NCI-H748 (cell line): Measurements from ENCODE around the gene LYL1.

Experiments used
- DNase-seq: peaks from one replicate; lab custom pipeline; 2025; ENCODE audit not compliant: unreplicated experiment; lab: John Stamatoyannopoulos, UW

Gene LYL1

GRCh38 chr19:13109361-13110098 lies 6.9 kb upstream of the LYL1 start:
- no peak for DNase-seq

- DNase-seq = no peak
These were observed 2.4 kb upstream of the LYL1 start for GRCh38 chr19:13104848-13105711.

- DNase-seq = no peak
These were observed 1.7 kb upstream of the LYL1 start for GRCh38 chr19:13104360-13104847.

GRCh38 chr19:13103581-13104359 lies 1.1 kb upstream of the LYL1 start:
- DNase-seq = no peak

DNA sequence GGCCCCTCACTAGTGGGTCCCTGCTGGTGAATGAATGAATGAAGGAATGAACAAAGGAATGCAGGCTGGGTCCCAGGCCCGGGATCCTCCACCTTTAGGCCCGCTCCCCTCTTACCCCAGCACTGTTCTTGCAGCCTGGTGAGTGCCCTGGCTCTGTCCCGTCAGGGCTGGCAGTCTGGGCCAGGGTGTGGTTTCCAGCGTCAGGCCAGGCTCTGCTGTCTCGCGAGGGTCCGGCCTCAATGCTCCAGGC lies 317 bp downstream of the LYL1 start:
- DNase-seq = no peak

GRCh38 chr19:13101590-13102415 lies 855 bp downstream of the LYL1 start:
- DNase-seq = no peak

GRCh38 chr19:13100841-13101589 lies 1.6 kb downstream of the LYL1 start:
- DNase-seq = no peak

DNA sequence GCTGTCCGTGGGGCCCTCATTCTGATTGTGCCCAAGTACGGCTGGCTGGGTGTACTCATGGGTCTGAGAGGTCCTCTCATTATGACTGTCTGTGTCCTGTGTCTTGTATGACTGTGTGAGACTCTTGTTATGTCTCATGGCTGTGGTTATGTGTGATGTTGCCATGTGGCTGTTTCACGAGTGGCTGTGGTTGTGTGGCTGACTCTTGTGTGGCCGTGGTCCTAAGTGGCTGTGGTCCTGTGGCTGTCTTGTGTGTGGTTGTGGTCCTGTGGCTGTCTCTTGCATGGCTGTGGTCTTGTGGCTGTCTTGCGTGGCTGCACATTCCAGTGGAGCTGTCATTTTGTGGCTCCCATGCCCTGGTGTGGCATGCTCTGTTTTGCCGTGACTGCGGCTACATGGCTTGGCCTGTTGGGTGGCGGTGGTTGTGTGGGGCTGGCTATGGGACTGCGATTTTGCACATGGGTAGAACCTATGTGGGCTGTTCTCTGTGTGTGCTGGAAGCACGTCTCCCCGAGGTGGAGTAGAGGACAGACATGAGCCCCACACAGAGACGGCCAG lies 2.5 kb downstream of the LYL1 start:
- DNase-seq = no peak

DNA sequence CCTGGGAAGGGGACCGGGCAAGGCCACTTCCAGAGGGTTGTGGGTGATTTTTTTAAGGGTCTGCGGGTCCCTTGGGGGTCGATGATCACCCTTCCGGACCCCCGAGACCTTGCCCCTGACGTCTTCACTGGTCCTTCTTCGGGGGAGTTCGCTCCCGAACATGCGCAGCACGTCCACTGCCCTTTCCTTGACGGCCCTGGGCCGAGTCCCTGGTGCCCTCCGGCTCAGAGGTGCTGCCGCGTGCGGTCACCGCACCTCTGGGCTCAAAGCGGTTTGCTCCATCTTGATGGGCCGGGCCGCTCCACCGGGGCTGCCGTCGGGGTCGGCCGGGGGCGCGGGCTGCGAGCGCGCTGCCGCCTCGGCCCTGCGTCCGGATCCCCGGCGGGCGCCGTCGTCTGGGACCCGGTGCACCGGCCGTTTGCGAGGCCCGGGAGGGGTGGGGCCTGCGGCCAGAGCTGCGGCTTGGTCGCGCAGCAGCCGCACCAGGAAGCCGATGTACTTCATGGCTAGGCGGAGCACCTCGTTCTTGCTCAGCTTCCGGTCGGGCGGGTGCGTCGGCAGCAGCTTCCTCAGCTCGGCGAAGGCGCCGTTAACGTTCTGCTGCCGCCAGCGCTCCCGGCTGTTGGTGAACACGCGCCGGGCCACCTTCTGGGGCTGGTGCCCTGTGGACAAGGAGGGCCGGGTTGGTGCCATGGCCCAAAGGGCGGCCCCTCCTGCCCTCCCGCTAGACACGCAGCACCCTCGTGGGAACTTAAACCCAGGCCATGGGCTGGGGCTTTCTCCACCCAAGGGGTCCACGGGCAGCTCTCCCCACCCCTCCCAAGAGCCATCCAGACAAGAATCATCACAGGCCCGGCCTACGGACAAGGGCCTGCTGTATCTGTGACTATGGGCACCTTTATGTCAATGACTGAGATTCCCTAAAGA lies 3.3 kb downstream of the LYL1 start:
- peak; percentile 68 for DNase-seq

- peak; percentile 31 for DNase-seq
These were observed 4.2 kb downstream of the LYL1 start for GRCh38 chr19:13098277-13099072.

GRCh38 chr19:13097463-13098258 lies 5.0 kb downstream of the LYL1 start:
- DNase-seq = no peak

DNA sequence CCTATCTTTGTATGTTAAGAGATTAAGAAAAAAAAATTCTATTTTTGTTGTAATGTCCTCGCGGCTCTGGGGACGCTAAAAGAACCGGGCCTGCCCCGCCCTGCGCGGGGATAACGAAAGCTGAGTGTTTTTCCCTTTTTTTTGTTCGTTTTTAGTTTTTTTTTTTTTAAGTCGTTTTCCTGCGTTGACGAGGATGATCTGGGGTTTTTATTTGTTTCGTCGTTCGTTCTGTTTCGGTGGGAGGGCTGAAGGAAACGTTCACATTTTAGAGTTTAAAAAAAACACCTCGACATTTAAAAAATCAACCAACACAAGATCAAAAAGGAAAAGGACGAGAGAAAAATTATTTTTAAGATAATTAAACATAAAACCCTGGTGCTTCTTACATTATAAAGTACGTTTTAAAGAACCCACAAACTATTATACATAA lies 5.6 kb downstream of the LYL1 start:
- DNase-seq = no peak

GRCh38 chr19:13095934-13096927 lies 6.4 kb downstream of the LYL1 start:
- DNase-seq = no peak

- DNase-seq = no peak
These were observed 7.3 kb downstream of the LYL1 start for GRCh38 chr19:13095393-13095784.

GRCh38 chr19:13094771-13095392 lies 7.8 kb downstream of the LYL1 start:
- no peak for DNase-seq
